ENCODE results near the gene RTL1.

DNA sequence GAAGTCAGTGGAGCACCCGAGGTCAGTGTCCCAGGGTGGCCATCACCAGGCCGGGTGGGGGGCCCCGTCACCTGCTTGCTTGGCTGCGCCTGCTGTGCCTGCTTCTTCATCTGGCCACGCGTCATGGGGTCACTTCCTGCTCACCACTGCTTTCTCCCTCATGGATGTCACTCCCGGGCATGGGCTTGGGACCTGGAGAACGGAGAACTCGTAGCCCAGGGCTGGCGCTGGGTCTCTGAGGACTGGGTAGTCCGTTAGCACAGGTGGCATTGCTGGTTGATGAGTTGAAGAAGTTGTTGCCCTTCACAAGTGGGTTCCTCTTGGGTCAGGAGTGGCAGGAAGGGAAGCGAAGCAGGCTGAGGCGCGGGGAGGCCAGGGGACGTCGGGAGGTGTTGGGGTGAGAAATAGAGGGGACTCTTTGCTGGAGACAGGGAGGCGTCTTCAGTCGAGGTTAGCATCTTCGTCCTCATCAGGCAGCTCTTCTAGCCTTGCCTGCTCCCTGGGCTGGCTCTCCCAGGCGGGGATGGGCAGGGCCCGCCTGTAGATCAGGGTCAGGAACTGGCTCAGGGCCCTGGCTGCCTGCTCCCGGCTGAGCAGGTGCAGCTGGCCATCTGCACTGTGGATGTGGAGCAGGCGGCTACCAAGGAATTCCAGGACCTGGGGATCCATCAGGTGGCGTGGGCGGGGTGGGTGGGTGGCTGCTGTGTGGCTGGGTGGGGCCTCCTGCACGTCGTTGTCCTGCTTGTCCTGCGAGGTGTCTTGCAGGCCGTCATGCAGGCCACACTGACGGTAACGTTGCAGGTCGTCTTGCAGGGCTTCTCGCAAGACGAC lies 23.0 kb downstream of the RTL1 start:
- TF ChIP-seq, protein P1, sequence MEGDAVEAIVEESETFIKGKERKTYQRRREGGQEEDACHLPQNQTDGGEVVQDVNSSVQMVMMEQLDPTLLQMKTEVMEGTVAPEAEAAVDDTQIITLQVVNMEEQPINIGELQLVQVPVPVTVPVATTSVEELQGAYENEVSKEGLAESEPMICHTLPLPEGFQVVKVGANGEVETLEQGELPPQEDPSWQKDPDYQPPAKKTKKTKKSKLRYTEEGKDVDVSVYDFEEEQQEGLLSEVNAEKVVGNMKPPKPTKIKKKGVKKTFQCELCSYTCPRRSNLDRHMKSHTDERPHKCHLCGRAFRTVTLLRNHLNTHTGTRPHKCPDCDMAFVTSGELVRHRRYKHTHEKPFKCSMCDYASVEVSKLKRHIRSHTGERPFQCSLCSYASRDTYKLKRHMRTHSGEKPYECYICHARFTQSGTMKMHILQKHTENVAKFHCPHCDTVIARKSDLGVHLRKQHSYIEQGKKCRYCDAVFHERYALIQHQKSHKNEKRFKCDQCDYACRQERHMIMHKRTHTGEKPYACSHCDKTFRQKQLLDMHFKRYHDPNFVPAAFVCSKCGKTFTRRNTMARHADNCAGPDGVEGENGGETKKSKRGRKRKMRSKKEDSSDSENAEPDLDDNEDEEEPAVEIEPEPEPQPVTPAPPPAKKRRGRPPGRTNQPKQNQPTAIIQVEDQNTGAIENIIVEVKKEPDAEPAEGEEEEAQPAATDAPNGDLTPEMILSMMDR (IDR thresholded peaks at IDR 0.05 in 2 of 3, conservative IDR thresholded peaks at IDR 0.05 in 1 of 3; ENCODE audit: control insufficient read depth in 2 of 3, extremely low read depth in 1 of 3, insufficient read depth in 1 of 3, low read depth in 3 of 3, low read length in 3 of 3), result no peak
- no peak for TF ChIP-seq EZH2 (IDR thresholded peaks at IDR 0.05; ENCODE audit: borderline replicate concordance, control insufficient read depth, low read depth, low read length)

All from GM12878 (cell line).